ENCODE measurements around the gene SPSB4. TPM values are rescaled to one million over a fixed set of nuclear protein-coding genes. Genes with fewer than 3 reads are reported as not detected.

SPSB4 gene
- total RNA-seq, 1 donor from 2014 or later = not detected

DNA sequence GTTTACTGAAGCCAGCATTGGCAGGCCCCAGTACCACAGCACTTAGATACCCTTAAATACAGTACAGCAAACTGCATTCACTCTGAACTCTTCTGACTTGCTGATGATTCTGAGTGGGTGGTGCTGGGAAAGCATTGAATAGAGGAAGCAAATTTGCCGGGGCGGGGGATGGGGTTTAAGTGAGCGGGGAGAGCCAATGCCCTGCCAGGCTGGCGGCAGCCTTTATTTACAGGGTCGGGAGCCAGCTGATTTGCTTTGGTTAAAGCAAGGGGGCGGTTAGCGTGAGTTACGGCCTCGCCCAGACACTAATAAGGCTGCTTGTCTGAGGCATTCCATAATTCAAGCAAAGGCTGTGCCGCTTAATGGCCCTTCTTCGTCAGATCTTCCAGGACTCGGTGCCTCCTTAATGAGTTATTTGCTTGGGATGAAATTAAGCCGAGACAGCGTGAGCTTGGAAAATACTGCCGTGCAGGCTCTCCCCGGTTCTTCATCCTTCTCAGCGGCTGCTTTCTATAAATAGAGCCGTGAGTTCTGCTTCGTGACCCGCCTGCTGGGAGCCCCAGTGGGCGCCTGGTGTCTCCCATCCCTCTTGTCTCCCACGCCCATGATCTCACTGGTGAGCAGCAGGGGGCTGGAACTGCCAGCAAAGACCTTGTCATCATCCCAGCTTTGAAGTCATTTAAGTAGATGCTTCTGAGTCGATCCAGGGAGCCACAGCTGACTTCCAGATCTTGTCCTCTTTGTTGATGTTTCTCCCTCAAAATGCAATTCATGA lies 25.8 kb downstream of the SPSB4 start:
- Mint-ChIP-seq H3K27ac (no peak overlapping the region), H3K36me3 (ENCODE audit: low read depth) (no peaks in the 10 kb centered on the region), H3K4me3 (peak overlapping the region; percentile 68), H3K27me3 (peaks cover 5% of the 10 kb centered on the region), H3K9me3 (no peaks in the 10 kb centered on the region), H3K4me1 (peaks cover 11% of the 10 kb centered on the region)
- DNase-seq = no peak
- ATAC-seq (ENCODE audit: low read depth) = peak; percentile 76
- ChIA-PET POLR2A (no interaction called here), CTCF (no interaction called here)
- TF ChIP-seq, protein P1, sequence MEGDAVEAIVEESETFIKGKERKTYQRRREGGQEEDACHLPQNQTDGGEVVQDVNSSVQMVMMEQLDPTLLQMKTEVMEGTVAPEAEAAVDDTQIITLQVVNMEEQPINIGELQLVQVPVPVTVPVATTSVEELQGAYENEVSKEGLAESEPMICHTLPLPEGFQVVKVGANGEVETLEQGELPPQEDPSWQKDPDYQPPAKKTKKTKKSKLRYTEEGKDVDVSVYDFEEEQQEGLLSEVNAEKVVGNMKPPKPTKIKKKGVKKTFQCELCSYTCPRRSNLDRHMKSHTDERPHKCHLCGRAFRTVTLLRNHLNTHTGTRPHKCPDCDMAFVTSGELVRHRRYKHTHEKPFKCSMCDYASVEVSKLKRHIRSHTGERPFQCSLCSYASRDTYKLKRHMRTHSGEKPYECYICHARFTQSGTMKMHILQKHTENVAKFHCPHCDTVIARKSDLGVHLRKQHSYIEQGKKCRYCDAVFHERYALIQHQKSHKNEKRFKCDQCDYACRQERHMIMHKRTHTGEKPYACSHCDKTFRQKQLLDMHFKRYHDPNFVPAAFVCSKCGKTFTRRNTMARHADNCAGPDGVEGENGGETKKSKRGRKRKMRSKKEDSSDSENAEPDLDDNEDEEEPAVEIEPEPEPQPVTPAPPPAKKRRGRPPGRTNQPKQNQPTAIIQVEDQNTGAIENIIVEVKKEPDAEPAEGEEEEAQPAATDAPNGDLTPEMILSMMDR (IDR thresholded peaks at IDR 0.05) = no peak
- intact Hi-C loops (cut with micrococcal nuclease) = no loop called here

DNA sequence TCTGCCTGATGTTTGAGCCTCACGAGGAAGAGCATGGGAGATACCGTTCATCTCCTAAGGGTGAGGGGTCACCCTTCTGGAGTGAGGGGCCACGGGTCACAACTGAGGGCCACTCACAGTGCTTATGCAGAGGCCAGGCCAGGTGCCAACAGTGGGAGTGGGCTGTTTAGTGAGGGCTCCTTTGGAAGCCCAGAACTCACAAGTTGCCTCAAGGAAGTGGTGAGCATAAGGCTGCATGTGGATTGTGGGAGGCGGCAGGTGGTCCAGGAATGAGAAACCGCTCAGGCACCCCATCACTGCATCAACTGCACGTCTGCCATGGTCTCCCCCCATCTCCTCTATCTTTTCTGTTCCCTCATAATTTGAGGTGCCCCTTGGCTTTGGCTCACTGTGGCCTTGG lies 26.5 kb downstream of the SPSB4 start:
- Mint-ChIP-seq H3K9me3 (no peaks in the 10 kb centered on the region), H3K36me3 (ENCODE audit: low read depth) (no peaks in the 10 kb centered on the region), H3K4me3 (peak overlapping the region; percentile 68), H3K4me1 (peaks cover 11% of the 10 kb centered on the region), H3K27me3 (peaks cover 5% of the 10 kb centered on the region), H3K27ac (no peak overlapping the region)
- DNase-seq (no peak), ATAC-seq (ENCODE audit: low read depth) (no peak)
- ChIA-PET POLR2A (no interaction called here), CTCF (no interaction called here)
- TF ChIP-seq, protein P1 (IDR thresholded peaks at IDR 0.05) = no peak
- intact Hi-C loops (cut with micrococcal nuclease) = no loop called here

DNA sequence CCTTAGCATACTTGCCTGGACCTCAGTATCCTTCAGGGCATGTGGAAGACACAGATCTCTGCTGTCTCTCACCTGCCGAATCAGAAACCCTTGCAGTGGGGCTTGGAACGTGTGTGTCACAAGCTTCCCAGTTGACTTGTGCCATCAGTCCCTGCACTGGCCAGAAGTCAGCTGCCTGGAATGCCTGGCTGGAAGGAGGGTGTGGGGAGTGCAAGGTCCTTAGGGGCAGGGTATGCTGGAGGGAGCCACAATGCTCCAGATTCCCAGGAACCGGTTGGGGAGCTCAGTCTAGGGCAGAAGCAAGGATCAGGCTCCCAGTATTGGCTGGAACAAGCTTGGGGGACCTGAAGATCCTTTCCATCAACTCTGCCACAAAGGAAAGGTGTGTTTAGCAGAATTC lies 27.1 kb downstream of the SPSB4 start:
- no peaks in the 10 kb centered on the region for H3K36me3 Mint-ChIP-seq (ENCODE audit: low read depth)
- no peak for ATAC-seq (ENCODE audit: low read depth)
- H3K27ac Mint-ChIP-seq = no peak overlapping the region
- ChIA-PET CTCF (no interaction called here), POLR2A (no interaction called here)
- no peak for DNase-seq
- TF ChIP-seq, protein P1 (IDR thresholded peaks at IDR 0.05) = no peak
- no peaks in the 10 kb centered on the region for H3K9me3 Mint-ChIP-seq
- H3K4me1 Mint-ChIP-seq = peaks cover 11% of the 10 kb centered on the region
- intact Hi-C loops (cut with micrococcal nuclease) = no loop called here
- peaks cover 5% of the 10 kb centered on the region for H3K27me3 Mint-ChIP-seq
- no peak overlapping the region for H3K4me3 Mint-ChIP-seq

DNA sequence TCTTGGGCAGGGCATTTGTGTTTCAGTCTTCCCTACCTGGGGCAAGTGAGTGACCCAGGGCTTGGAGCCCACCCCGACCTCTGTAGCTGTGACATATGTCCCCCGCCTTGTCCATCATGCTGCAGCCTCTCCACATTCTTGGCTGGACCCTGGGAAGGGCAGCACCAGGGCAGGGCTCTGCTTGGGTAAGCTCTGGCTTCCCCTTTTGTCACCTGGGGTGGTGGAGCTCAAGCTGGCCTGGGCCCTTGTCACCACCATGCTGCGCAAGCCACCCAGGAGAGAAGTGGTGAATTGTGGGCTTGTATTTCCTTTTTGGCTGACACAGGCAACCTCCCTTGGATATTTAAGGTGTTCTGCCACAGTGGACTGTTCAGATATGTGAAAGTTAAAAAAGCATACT lies 29.3 kb downstream of the SPSB4 start:
- Mint-ChIP-seq H3K27me3 (peaks cover 9% of the 10 kb centered on the region), H3K4me3 (no peak overlapping the region), H3K4me1 (peaks cover 11% of the 10 kb centered on the region), H3K9me3 (no peaks in the 10 kb centered on the region), H3K27ac (no peak overlapping the region), H3K36me3 (ENCODE audit: low read depth) (no peaks in the 10 kb centered on the region)
- no peak for DNase-seq
- TF ChIP-seq, protein P1 (IDR thresholded peaks at IDR 0.05) = no peak
- intact Hi-C loops (cut with micrococcal nuclease) = no loop called here
- ChIA-PET CTCF (no interaction called here), POLR2A (no interaction called here)
- ATAC-seq (ENCODE audit: low read depth) = no peak

DNA sequence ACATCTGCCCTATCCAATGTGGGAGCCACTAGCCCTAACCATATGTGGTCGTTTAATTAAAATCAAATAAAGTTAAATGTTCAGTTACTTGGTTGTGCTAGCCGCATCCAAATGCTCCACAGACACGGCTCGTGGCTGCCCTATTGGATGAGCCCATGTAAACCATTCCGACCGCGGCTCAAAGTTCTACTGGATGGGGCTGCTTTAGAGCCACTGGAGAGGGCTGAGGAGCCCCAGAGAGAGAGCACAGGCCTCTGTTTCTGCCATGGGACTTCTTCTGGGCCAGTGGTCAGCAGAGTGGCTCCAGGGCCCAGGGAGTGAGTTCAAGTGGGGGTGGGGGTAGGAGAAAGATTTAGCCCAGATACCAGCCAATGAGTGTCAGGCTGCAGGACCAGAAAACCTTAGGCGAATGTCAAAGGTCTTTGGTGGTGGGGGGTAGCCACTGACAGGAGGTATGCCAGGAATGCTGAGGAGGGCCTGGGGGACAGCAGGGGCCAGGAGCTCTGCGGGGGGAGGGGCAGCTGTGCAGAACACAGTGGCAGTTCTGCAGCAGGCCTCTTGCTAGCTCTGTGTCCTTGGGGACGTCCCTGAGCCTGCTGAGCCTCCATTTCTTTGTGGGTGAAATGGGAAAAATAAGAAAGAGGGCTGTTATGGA lies 30.1 kb downstream of the SPSB4 start:
- TF ChIP-seq, protein P1 (IDR thresholded peaks at IDR 0.05) = no peak
- no peak overlapping the region for H3K4me3 Mint-ChIP-seq
- H3K36me3 Mint-ChIP-seq (ENCODE audit: low read depth) = no peaks in the 10 kb centered on the region
- no peaks in the 10 kb centered on the region for H3K9me3 Mint-ChIP-seq
- intact Hi-C loops (cut with micrococcal nuclease) = no loop called here
- ATAC-seq (ENCODE audit: low read depth) (no peak), DNase-seq (no peak)
- H3K27ac Mint-ChIP-seq = no peak overlapping the region
- H3K27me3 Mint-ChIP-seq = peaks cover 13% of the 10 kb centered on the region
- H3K4me1 Mint-ChIP-seq = peaks cover 11% of the 10 kb centered on the region
- ChIA-PET POLR2A (no interaction called here), CTCF (no interaction called here)

Measured in activated B cell treated with CpG ODN at 0.5 μM for 24 hours (primary cell).